Adrenal gland (tissue), 5 donors: ENCODE data around the gene ST6GALNAC4.

Source experiments
- POLR2A ChIP-seq, 2 donors: fragments of 450-650 bp; IDR thresholded peaks; one replicate each; pipeline ENCODE4 v1.6.1; 2017; ENCODE audit warnings: antibody characterized with exemption in 2 of 2, mild to moderate bottlenecking in 2 of 2, moderate library complexity in 1 of 2
- TF ChIP-seq, protein P1 (sequence below), 6 experiments: fragments of 450-650 bp in 4 of 6; fragments of 200-600 bp in 2 of 6; sonication (generic) in 1 of 6; IDR thresholded peaks; 1 replicate in 5 of 6; 2 replicates in 1 of 6; pipeline versions ENCODE4 v1.5.1 to v1.8.0; 2016 to 2021; ENCODE audit warnings: antibody characterized with exemption in 6 of 6, mild to moderate bottlenecking in 2 of 6, moderate library complexity in 1 of 6
- donor health status: DM: no; HTN: no; CAD: no.

DNA sequence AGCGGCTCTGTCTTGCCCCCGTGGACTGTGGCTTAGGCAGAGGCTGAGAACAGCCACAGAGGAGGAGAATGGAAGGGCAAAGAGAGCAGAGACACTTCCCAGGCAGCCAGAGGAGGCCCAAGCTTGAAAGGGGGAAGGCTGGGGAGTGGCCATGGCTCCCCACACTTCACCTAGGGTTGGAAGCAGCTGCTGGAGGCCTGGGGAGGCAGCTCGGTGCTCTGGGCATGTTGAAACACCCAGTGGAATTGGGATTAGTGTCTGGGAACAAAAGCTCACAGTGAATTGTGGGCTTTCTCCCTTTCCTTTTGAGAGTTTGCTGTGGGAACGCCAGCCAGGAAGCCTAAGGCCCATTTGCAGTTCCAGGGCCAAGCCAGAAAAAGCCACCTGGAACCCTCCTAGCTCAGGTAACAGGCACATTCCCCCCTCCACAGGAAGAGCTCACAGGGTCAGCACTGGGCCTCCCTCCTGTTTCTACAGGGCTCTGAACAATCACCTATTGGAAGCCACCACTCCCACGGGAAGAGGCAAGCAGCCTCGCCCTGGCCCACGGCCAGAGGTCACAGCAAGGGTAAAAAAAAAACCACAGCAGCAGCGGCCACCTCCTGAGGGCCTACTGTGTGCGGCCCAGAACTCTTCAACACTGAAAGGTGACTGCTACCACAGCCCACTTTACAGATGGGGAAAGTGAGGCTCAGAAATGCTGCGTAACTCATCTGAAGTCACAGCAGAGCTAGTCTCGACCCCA is 43.7 kb upstream of the ST6GALNAC4 start:
- TF ChIP-seq, protein P1, sequence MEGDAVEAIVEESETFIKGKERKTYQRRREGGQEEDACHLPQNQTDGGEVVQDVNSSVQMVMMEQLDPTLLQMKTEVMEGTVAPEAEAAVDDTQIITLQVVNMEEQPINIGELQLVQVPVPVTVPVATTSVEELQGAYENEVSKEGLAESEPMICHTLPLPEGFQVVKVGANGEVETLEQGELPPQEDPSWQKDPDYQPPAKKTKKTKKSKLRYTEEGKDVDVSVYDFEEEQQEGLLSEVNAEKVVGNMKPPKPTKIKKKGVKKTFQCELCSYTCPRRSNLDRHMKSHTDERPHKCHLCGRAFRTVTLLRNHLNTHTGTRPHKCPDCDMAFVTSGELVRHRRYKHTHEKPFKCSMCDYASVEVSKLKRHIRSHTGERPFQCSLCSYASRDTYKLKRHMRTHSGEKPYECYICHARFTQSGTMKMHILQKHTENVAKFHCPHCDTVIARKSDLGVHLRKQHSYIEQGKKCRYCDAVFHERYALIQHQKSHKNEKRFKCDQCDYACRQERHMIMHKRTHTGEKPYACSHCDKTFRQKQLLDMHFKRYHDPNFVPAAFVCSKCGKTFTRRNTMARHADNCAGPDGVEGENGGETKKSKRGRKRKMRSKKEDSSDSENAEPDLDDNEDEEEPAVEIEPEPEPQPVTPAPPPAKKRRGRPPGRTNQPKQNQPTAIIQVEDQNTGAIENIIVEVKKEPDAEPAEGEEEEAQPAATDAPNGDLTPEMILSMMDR (IDR thresholded peaks at IDR 0.05), result no peak
- no peak for TF ChIP-seq POLR2A (IDR thresholded peaks at IDR 0.05)
